GM12878 (cell line): Measurements from ENCODE around the gene THOC7. TPM values are rescaled to one million over a fixed set of nuclear protein-coding genes. Genes with fewer than 3 reads are reported as not detected.

Experiments used
- ATAC-seq: fragments of 200-7000 bp; cut with Tn5 transposase; 3 replicates; pipeline ENCODE4 v1.9.1; 2020; ENCODE audit warnings: mild to moderate bottlenecking, moderate library complexity
- BruUV-seq: library from RNA; stranded (reverse); fragments of 400-500 nt; replicated peaks from 2 replicates; lab custom pipeline; 2021; lab: Mats Ljungman, UMichigan
- CTCF ChIA-PET: fragments of 300-600 bp; sonication (Branson Sonifier 250); formaldehyde crosslinking; extraction: SDS; loops from one replicate; lab custom pipeline; 2021; ENCODE audit warnings: inconsistent platforms; lab: Yijun Ruan, JAX
- POLR2A ChIA-PET: fragments of 350-600 bp; formaldehyde crosslinking; extraction: SDS; loops from one replicate; lab custom pipeline; 2021; ENCODE audit warnings: inconsistent platforms; lab: Charles Lee
- RAD21 ChIA-PET: fragments of 300-600 bp; sonication (Branson Sonifier 250); formaldehyde crosslinking; loops from one replicate; lab custom pipeline; 2023; ENCODE audit warnings: antibody characterized with exemption; ENCODE audit not compliant: unreplicated experiment; lab: Charles Lee
- SMC1A ChIA-PET: fragments of 300-600 bp; sonication (Branson Sonifier 250); formaldehyde crosslinking; loops from one replicate; lab custom pipeline; 2023; ENCODE audit not compliant: unreplicated experiment, uncharacterized antibody; lab: Charles Lee
- DNase-seq: peaks from one replicate; pipeline ENCODE4 v3.0.0-alpha.2; 2011; ENCODE audit warnings: low read depth, low spot score
- FAIRE-seq: peaks from 3 replicates; lab custom pipeline; 2011; peaks lifted over from hg19 to GRCh38; lab: Jason Lieb, UNC
- H2AFZ ChIP-seq: 2 replicates; pipeline ENCODE4 v1.6.0; 2011; ENCODE audit warnings: low read depth, low read length, control low read depth; ENCODE audit not compliant: control insufficient read depth
- H3K27ac ChIP-seq: 2 replicates; pipeline ENCODE4 v1.5.1; 2011; ENCODE audit warnings: control low read depth; ENCODE audit not compliant: control insufficient read depth, insufficient read depth
- H3K27me3 ChIP-seq, 2 experiments: replicated peaks in 1 of 2; 2 replicates each; pipeline versions ENCODE4 v1.6.0 to v1.6.1; 2011; ENCODE audit warnings: low read length in 1 of 2; ENCODE audit not compliant: control insufficient read depth in 2 of 2, insufficient read depth in 2 of 2
- H3K36me3 ChIP-seq, 2 experiments: 2 replicates each; pipeline ENCODE4 v1.5.1; 2011; ENCODE audit warnings: low read length in 1 of 2; ENCODE audit not compliant: control insufficient read depth in 2 of 2, insufficient read depth in 2 of 2
- H3K4me1 ChIP-seq: 2 replicates; pipeline ENCODE4 v1.6.1; 2011; ENCODE audit warnings: mild to moderate bottlenecking, low read length, moderate library complexity, mixed read lengths; ENCODE audit not compliant: control insufficient read depth, insufficient read depth
- H3K4me2 ChIP-seq: 2 replicates; pipeline ENCODE4 v1.6.0; 2011; ENCODE audit warnings: control low read depth; ENCODE audit not compliant: control insufficient read depth, insufficient read depth
- H3K4me3 ChIP-seq: fragments of 200-600 bp; sonication (generic); 2 replicates; pipeline ENCODE4 v1.5.1; 2016
- H3K79me2 ChIP-seq: 2 replicates; pipeline ENCODE4 v1.6.0; 2011; ENCODE audit warnings: low read length; ENCODE audit not compliant: control insufficient read depth, insufficient read depth
- H3K9ac ChIP-seq: 2 replicates; pipeline ENCODE4 v1.8.0; 2011; ENCODE audit warnings: low read length, control low read depth, mixed read lengths; ENCODE audit not compliant: control insufficient read depth, insufficient read depth
- H3K9me3 ChIP-seq: replicated peaks from 3 replicates; pipeline ENCODE4 v1.5.1; 2011; ENCODE audit warnings: mild to moderate bottlenecking, low read length; ENCODE audit not compliant: control insufficient read depth, insufficient read depth
- H4K20me1 ChIP-seq: 2 replicates; pipeline ENCODE4 v1.6.0; 2011; ENCODE audit not compliant: control insufficient read depth, insufficient read depth
- IKZF2 ChIP-seq, 2 experiments: fragments of 450-650 bp; IDR thresholded peaks; 2 replicates each; pipeline ENCODE4 v1.6.1; 2017; ENCODE audit warnings: mild to moderate bottlenecking in 2 of 2, moderate library complexity in 2 of 2
- MEF2B ChIP-seq: fragments of 450-650 bp; IDR thresholded peaks from 2 replicates; pipeline ENCODE4 v1.6.1; 2018; ENCODE audit warnings: mild to moderate bottlenecking, moderate library complexity; ENCODE audit not compliant: partially characterized antibody, poor library complexity, severe bottlenecking
- NKRF ChIP-seq: fragments of 450-650 bp; conservative IDR thresholded peaks from 2 replicates; pipeline ENCODE4 v1.6.1; 2017; ENCODE audit warnings: mild to moderate bottlenecking, moderate library complexity
- RAD21 ChIP-seq: IDR thresholded peaks from 2 replicates; pipeline ENCODE4 v1.6.1; 2011; ENCODE audit warnings: mild to moderate bottlenecking, low read depth, low read length, moderate library complexity; ENCODE audit not compliant: insufficient read depth
- RAD51 ChIP-seq: fragments of 450-650 bp; IDR thresholded peaks from 2 replicates; pipeline ENCODE4 v1.6.1; 2016; ENCODE audit warnings: moderate library complexity, mild to moderate bottlenecking, inconsistent platforms
- RB1 ChIP-seq: fragments of 450-650 bp; formaldehyde crosslinking; IDR thresholded peaks from 2 replicates; pipeline ENCODE4 v1.6.1; 2017; ENCODE audit warnings: mild to moderate bottlenecking, borderline replicate concordance
- RELB ChIP-seq: fragments of 450-650 bp; IDR thresholded peaks from 2 replicates; pipeline ENCODE4 v1.6.1; 2017; ENCODE audit warnings: low read depth, mild to moderate bottlenecking, moderate library complexity
- SP1 ChIP-seq: IDR thresholded peaks from one replicate; pipeline ENCODE4 v1.6.1; 2011; ENCODE audit warnings: low read depth, low read length
- SUZ12 ChIP-seq: fragments of 200-600 bp; sonication (generic); IDR thresholded peaks from one replicate; pipeline ENCODE4 v1.6.1; 2018; ENCODE audit warnings: antibody characterized with exemption, mild to moderate bottlenecking; ENCODE audit not compliant: unreplicated experiment
- TBL1XR1 ChIP-seq: IDR thresholded peaks from 2 replicates; pipeline ENCODE4 v1.6.1; 2012; ENCODE audit warnings: low read depth, low read length, improper control_type of control experiment
- WRNIP1 ChIP-seq: IDR thresholded peaks from 2 replicates; pipeline ENCODE4 v1.6.1; 2011; ENCODE audit warnings: low read depth, low read length, improper control_type of control experiment, borderline replicate concordance
- ZBTB11 ChIP-seq: fragments of 450-650 bp; formaldehyde crosslinking; IDR thresholded peaks from 2 replicates; pipeline ENCODE4 v1.5.0; 2022; ENCODE audit warnings: mild to moderate bottlenecking, missing genetic modification characterization
- ZNF24 ChIP-seq: fragments of 450-650 bp; IDR thresholded peaks from 2 replicates; pipeline ENCODE4 v1.6.1; 2017; ENCODE audit warnings: antibody characterized with exemption, mild to moderate bottlenecking
- WGBS: methylation state at CpG from one replicate; pipeline ENCODE4 v1.1.6; 2016; ENCODE audit warnings: low lambda C conversion rate; ENCODE audit not compliant: insufficient replicate concordance, insufficient coverage; ENCODE audit errors: missing lambda C conversion rate; 5-methylcytosine and 5-hydroxymethylcytosine counted together
- in situ Hi-C: fragments of 300-500 bp; cut with MboI; formaldehyde crosslinking; loops from 9 replicates; pipeline ENCODE4 v1.14.3; 2018; ENCODE audit warnings: mixed read lengths
- intact Hi-C: fragments of 100-400 bp; cut with micrococcal nuclease; formaldehyde crosslinking; loops from one replicate; pipeline ENCODE4 v1.14.2; 2022; ENCODE audit not compliant: unreplicated experiment
- polyA plus RNA-seq, 11 experiments: library from polyadenylated mRNA; depleted of rRNA in 4 of 11; unstranded in 6 of 11; stranded (reverse) in 5 of 11; fragments of >200 nt; fragmentation: Nextera tagmentation in 4 of 11; fragmentation: Illumina TruSeq in 1 of 11; extraction: Ambion mirVana in 4 of 11; extraction: Trizol in 1 of 11; gene quantifications; 1 replicate in 1 of 11; 2 replicates in 10 of 11; pipeline versions ENCODE4 v1.2.1 to v1.2.3, GENCODE V29; 2011 to 2016; ENCODE audit warnings: inconsistent platforms in 2 of 11, missing spikeins in 2 of 11, low read depth in 1 of 11
- total RNA-seq, 4 experiments: library from RNA; depleted of rRNA in 3 of 4; stranded (reverse); fragments of >200 nt in 3 of 4; fragmentation: Illumina TruSeq in 1 of 4; extraction: Trizol in 1 of 4; gene quantifications; 2 replicates each; pipeline versions ENCODE4 v1.2.1 to v1.2.3, GENCODE V29; 2013 to 2021

THOC7 gene
- total and polyA plus RNA-seq, 10 of the 15 experiments (the other 5 are each of a cell fraction or from before 2014, with no cell fraction given) = 61.7 to 269 (median 138) TPM

GRCh38 chr3:63861306-63861705 is 2.3 kb downstream of the THOC7 start:
- no peak for ATAC-seq
- no peak overlapping the region for H3K9ac ChIP-seq
- in situ Hi-C loops (no loop called here), intact Hi-C loops (no loop called here)
- no peaks in the 10 kb centered on the region for H4K20me1 ChIP-seq
- H2AFZ ChIP-seq = no peak overlapping the region
- no peaks in the 10 kb centered on the region for H3K36me3 ChIP-seq
- H3K4me3 ChIP-seq = no peak overlapping the region
- H3K9me3 ChIP-seq = no peaks in the 10 kb centered on the region
- peak overlapping the region; percentile 68 for H3K4me2 ChIP-seq
- H3K79me2 ChIP-seq = peaks cover 70% of the 10 kb centered on the region
- POLR2A ChIA-PET = no interaction called here
- BruUV-seq = no TSS peak
- no peak for DNase-seq
- 90% methylated on average over 5 of the region's 5 CpGs for WGBS
- no peaks in the 10 kb centered on the region for H3K27me3 ChIP-seq
- TF ChIP-seq TBL1XR1 (no peak), NKRF (no peak), RAD51 (no peak), RELB (no peak), IKZF2 (IDR thresholded peaks at IDR 0.05) (no peak), WRNIP1 (no peak), ZBTB11 (CRISPR knock-in tag) (no peak), SUZ12 (no peak), ZNF24 (no peak), RAD21 (no peak), MEF2B (no peak), RB1 (no peak), SP1 (no peak)
- RAD21 ChIA-PET = interaction anchor here (1.0 kb wide), 1 partner anchor 162 kb away, joined by 3 read pairs; no protein-coding TSS in a partner anchor
- H3K4me1 ChIP-seq = peaks cover 7% of the 10 kb centered on the region; the same call in 1 of the 2 replicates
- SMC1A ChIA-PET = interaction anchor here (0.7 kb wide), 1 partner anchor 9 kb away, joined by 4 read pairs; no protein-coding TSS in a partner anchor
- no peak for FAIRE-seq
- CTCF ChIA-PET = interaction anchor here (0.6 to 1.1 kb wide), 3 partner anchors 9 to 110 kb away, joined by 3 to 4 read pairs (median 3); no protein-coding TSS in a partner anchor
- no peak overlapping the region for H3K27ac ChIP-seq
